ENCODE results near the gene STAMBP.
"Not testable (repeated sequence)": the region's sequence is repeated elsewhere in the genome, so short reads cannot be mapped to it uniquely, and the experiment has no call there.

Gene STAMBP

DNA sequence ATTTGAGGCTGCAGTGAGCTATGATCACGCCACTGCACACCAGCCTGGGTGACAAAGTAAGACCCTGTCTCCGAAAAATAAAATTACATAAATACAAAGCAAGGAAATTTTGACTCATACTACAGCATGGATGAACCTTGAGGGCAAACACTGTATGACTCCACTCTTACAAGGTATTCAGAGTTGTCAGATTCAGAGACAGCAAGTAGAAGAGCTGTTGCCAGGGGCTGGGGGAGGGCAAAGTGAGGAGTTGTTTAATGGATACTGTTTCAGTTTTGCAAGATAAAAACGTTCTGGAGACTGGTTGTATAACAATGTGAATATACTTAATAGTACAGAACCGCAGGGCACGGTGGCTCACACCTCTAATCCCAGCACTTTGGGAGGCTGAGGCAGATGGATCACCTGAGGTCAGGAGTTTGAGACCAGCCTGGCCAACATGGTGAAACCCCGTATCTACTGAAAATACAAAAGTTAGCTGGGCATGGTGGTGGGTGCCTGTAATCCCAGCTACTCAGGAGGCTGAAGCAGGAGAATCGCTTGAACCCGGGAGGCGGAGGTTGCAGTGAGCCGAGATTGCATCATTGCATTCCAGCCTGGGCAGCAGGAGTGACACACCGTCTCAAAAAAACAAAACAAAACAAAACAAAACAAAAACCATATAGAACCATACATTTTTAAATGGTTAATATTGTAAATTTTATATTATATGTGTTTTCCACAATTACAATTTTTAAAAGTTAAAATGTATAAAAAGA, 59.0 kb downstream of the STAMBP start:
- not testable (repeated sequence) for DNase-seq (ENCODE audit: low read depth)

GRCh38 chr2:73888388-73888787, 59.6 kb downstream of the STAMBP start:
- DNase-seq (ENCODE audit: low read depth), result no peak

GRCh38 chr2:73889206-73889605, 60.4 kb downstream of the STAMBP start:
- DNase-seq (ENCODE audit: low read depth), result no peak

- DNase-seq (ENCODE audit: low read depth), result no peak
Measured at GRCh38 chr2:73890301-73891092, 61.7 kb downstream of the STAMBP start.

- no peak for DNase-seq (ENCODE audit: low read depth)
Measured at GRCh38 chr2:73891276-73891901, 62.6 kb downstream of the STAMBP start.

DNA sequence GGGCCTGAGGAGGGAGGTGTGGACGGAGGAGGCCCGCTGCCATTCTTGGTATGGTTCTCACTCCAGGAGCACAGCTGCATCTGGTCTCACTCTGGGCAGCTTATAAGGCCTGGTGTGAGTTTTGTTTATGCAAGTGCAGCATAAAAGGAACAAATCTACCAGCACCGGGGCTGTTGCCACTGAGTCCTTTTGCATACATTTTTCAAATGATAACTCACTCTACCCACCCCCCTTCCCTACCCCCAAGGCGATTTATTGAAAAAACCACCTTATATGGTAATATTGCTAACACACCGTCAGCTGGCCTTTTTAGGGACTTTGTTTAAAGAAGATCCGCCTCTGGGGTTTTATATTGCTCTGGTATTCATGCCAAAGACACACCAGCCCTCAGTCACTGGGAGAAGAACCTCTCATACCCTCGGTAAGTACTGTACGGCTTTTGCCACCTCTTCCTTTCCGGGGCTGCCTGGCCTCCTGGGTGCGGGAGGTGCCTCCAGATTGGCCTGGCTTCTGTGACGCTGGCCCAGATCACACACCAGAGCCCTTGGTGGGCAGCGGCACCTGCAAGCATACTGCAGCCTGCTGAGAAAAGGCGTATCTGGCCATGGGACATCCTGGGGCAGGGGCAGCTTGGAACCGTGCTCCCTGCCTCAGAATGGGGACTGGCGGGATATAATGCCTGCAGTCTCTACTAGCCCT, 64.0 kb downstream of the STAMBP start, which contains the start of gene ACTG2:
ACTG2 (plus strand) TSS at position 378 of the 699 bp plus-strand sequence. CDS start 8,304 bp downstream, outside the sequence.
- no peak for DNase-seq (ENCODE audit: low read depth)

DNA sequence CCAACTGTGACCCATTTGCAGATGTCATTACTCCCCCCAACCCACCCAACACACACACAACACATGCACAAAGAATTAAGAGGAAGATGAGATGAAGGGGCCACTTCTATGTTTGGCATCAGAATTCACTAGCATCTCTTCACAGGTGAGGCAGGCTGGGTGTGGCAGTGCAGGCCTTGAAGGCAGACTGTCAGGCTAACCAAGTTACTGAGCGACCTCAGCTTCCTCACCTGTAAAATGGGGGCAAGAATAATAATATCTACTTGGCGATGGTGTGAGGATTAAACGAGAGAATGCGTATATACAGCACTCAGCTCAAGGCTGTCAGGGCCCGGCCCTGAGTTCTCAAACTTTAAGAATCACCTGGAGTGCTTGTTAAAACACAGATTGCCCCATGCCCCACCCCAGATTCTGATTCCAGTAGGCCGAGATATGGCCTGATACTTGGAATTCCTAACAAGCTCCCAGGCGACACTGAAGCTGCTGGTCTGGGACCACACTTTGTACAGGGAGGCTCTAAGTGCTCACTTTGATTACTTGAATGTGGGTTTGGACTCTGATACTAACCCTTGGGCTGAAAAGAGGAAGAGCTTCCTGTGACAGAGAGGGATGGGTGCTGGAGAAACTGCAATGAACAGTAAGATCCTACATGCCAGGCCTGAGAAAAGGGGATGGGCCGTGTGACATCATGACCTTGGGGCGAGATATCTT, 65.2 kb downstream of the STAMBP start:
- no peak for DNase-seq (ENCODE audit: low read depth)

GRCh38 chr2:73894475-73894850, 65.7 kb downstream of the STAMBP start:
- DNase-seq (ENCODE audit: low read depth), result no peak

- no peak for DNase-seq (ENCODE audit: low read depth)
Measured at GRCh38 chr2:73894877-73895276, 66.1 kb downstream of the STAMBP start.

DNA sequence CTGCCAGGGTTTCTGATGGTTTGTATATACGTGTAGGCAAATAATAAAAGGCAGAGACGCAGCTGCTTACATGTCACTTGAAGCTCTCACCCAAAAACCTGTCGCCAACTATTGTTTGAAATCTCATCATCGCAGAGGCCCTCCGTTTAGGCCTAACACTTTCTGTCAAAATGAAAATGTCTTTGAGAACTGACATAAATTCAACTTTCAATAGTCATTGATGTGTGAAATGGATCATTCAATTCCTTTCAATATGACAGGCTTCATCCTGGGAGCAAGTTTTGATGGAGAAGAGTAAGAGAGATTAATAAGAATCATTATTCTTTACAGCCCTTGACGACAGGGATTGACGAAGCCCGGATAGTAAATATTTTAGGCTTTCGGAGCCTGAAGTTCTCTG, 66.7 kb downstream of the STAMBP start:
- no peak for DNase-seq (ENCODE audit: low read depth)

GRCh38 chr2:73896362-73897239, 67.8 kb downstream of the STAMBP start:
- DNase-seq (ENCODE audit: low read depth), result peak; percentile 15

DNA sequence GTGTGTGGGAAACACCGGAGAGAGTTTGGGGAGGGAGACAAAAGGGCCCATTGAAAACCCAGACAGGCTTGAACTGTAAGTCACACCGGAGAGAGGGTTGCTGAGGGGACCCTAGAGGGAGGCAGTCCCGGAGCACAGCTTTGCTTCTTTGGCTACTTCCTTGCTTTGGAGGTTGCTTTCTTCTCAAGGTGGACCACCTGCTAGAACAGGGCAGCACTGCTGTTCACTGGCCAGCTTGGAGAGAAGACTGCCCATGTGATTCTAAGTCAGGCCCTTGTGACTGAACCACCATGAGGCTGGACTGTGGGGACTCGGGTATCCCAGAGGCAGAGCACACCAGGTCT, 68.5 kb downstream of the STAMBP start:
- no peak for DNase-seq (ENCODE audit: low read depth)

DNA sequence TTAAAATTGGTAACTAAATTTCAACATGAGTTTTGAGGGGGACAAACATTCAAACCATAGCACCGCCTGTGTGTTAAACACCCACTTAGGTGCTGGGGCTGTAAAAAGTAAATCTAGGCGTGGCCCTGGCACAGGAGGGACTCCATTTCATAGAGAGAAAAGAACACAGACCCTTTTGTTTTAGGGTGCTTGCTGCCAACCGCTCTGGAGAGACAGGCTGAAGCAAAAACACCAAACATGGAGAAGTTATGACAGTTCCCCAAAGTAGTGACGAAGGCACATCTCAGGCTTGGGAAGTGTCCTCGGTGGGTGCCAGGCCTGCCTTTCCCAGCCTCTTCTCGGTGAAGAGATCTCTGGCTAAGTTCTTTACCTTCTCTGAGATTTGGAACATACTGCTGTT, 69.2 kb downstream of the STAMBP start:
- no peak for DNase-seq (ENCODE audit: low read depth)

- no peak for DNase-seq (ENCODE audit: low read depth)
Measured at GRCh38 chr2:73899801-73900336, 71.1 kb downstream of the STAMBP start.

- DNase-seq (ENCODE audit: low read depth), result no peak
Measured at GRCh38 chr2:73901143-73901542, 72.4 kb downstream of the STAMBP start.

- DNase-seq (ENCODE audit: low read depth), result no peak
Measured at GRCh38 chr2:73902284-73902683, 73.5 kb downstream of the STAMBP start.

DNA sequence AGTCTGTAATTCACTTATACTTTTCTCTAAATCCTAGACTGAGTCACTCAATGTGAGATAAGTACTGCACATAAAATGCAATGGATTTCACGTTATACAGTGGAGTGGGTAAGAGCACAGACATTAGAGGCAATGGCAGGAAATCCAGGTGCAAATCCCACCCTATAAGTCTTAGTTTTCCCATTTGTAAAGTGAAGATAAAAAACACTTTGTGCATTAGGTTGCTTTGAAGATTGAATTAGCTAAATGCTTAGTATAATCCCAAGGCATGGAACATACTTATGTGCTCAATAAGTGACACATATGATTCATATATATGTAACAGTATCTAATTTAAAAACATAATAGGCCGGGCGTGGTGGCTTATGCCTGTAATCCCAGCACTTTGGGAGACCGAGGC, 74.6 kb downstream of the STAMBP start:
- no peak for DNase-seq (ENCODE audit: low read depth)

DNA sequence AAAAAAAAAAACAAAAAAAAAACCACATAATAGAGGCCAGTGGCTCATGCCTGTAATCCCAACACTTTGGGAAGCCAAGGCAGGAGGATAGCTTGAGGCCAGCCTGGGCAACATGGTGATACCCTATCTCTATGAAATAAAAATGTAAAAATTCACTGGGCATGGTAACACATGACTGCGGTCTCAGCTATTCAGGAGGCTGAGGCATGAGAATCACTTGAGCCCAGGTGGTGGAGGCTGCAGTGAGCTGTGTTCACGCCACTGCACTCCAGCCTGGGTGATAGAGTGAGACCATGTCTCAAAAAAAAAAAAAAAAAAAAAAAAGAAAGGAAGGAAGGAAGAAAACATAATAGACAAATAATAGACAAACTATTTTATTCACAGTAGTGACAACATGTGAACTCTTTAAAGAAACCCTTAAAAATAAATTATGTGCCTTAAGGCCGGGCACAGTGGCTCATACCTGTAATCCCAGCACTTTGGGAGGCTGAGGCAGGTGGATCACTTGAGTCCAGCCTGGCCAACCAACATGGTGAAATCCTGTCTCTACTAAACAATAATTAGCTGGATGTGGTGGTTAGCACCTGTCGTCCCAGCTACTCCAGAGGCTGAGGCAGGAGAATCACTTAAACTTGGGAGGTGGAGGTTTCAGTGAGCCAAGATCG, 75.3 kb downstream of the STAMBP start:
- not testable (repeated sequence) for DNase-seq (ENCODE audit: low read depth)

GRCh38 chr2:73904952-73905351, 76.2 kb downstream of the STAMBP start:
- DNase-seq (ENCODE audit: low read depth), result no peak
